Measurements from ENCODE around the gene TMX4. TPM values are rescaled to one million over a fixed set of nuclear protein-coding genes. Genes with fewer than 3 reads are reported as not detected.

Gene TMX4
- total RNA-seq, 1 experiment from 2014 or later = 12.3 TPM

GRCh38 chr20:8021541-8022269 lies 2.1 kb upstream of the TMX4 start:
- no peaks in the 10 kb centered on the region for H3K9me3 ChIP-seq (ENCODE audit: low read length)
- peaks cover 20% of the 10 kb centered on the region for H3K4me1 ChIP-seq (ENCODE audit: insufficient read depth, low read length)
- H3K4me3 ChIP-seq (ENCODE audit: low read length) = no peak overlapping the region
- H3K79me2 ChIP-seq (ENCODE audit: low read length) = no peaks in the 10 kb centered on the region
- peaks cover 8% of the 10 kb centered on the region for H3F3A ChIP-seq (ENCODE audit: low read length, unreplicated experiment)
- ATAC-seq (no peak), DNase-seq (no peak)
- no peak overlapping the region for H3K9ac ChIP-seq (ENCODE audit: low read length)
- no peaks in the 10 kb centered on the region for H3K36me3 ChIP-seq (ENCODE audit: low read depth, low read length)
- BruUV-seq (replicated peaks) = no TSS peak
- H2AFZ ChIP-seq (ENCODE audit: low read length) = no peak overlapping the region
- intact Hi-C loops (cut with micrococcal nuclease) = no loop called here
- no peak overlapping the region for H3K27ac ChIP-seq (ENCODE audit: low read length)
- no peaks in the 10 kb centered on the region for H4K20me1 ChIP-seq (ENCODE audit: low read length)
- H3K27me3 ChIP-seq (ENCODE audit: low read length) = peaks cover 23% of the 10 kb centered on the region
- no peak overlapping the region for H3K4me2 ChIP-seq (ENCODE audit: low read length)
- ChIA-PET POLR2A (ENCODE audit: unreplicated experiment) (interaction anchor here (0.5 kb wide), 1 partner anchor 85 kb away, joined by 13 read pairs; no protein-coding TSS in a partner anchor), CTCF (no interaction called here)
- no peak for TF ChIP-seq EZH2phosphoT487 (IDR thresholded peaks at IDR 0.05; ENCODE audit: borderline replicate concordance, low read length)
- TF ChIP-seq CTCF (conservative IDR thresholded peaks at IDR 0.05; ENCODE audit: low read depth, low read length) = no peak
- TF ChIP-seq EZH2 (IDR thresholded peaks at IDR 0.05; ENCODE audit: low read length, unreplicated experiment) = no peak
- no peaks in the 10 kb centered on the region for H3K9me2 ChIP-seq (replicated peaks; ENCODE audit: low read length)

GRCh38 chr20:8020314-8021079 lies 936 bp upstream of the TMX4 start:
- H3K9ac ChIP-seq (ENCODE audit: low read length) = no peak overlapping the region
- ChIA-PET POLR2A (ENCODE audit: unreplicated experiment) (interaction anchor here (0.5 to 0.7 kb wide), 2 partner anchors 84 to 1925 kb away, joined by 3 to 13 read pairs; no protein-coding TSS in a partner anchor), CTCF (no interaction called here)
- no peak for TF ChIP-seq EZH2phosphoT487 (IDR thresholded peaks at IDR 0.05; ENCODE audit: borderline replicate concordance, low read length)
- TF ChIP-seq EZH2 (IDR thresholded peaks at IDR 0.05; ENCODE audit: low read length, unreplicated experiment) = no peak
- no peak for TF ChIP-seq CTCF (conservative IDR thresholded peaks at IDR 0.05; ENCODE audit: low read depth, low read length)
- H2AFZ ChIP-seq (ENCODE audit: low read length) = no peak overlapping the region
- H3K36me3 ChIP-seq (ENCODE audit: low read depth, low read length) = no peaks in the 10 kb centered on the region
- H3K4me3 ChIP-seq (ENCODE audit: low read length) = peak overlapping the region; percentile 79
- no peaks in the 10 kb centered on the region for H3K9me3 ChIP-seq (ENCODE audit: low read length)
- peaks cover 8% of the 10 kb centered on the region for H3F3A ChIP-seq (ENCODE audit: low read length, unreplicated experiment)
- H4K20me1 ChIP-seq (ENCODE audit: low read length) = no peaks in the 10 kb centered on the region
- H3K9me2 ChIP-seq (replicated peaks; ENCODE audit: low read length) = no peaks in the 10 kb centered on the region
- no TSS peak for BruUV-seq (replicated peaks)
- DNase-seq (peak; percentile 77), ATAC-seq (peak; percentile 32)
- intact Hi-C loops (cut with micrococcal nuclease) = loop anchor here (1.0 kb wide), 1 partner anchor 32 kb away; no protein-coding TSS in a partner anchor
- H3K79me2 ChIP-seq (ENCODE audit: low read length) = no peaks in the 10 kb centered on the region
- peaks cover 16% of the 10 kb centered on the region for H3K27me3 ChIP-seq (ENCODE audit: low read length)
- peaks cover 20% of the 10 kb centered on the region for H3K4me1 ChIP-seq (ENCODE audit: insufficient read depth, low read length)
- peak overlapping the region; percentile 88 for H3K4me2 ChIP-seq (ENCODE audit: low read length)
- peak overlapping the region; percentile 37 for H3K27ac ChIP-seq (ENCODE audit: low read length)

Data from PC-3 (cell line).